ENCODE measurements around the gene FSIP1. TPM values are rescaled to one million over a fixed set of nuclear protein-coding genes. Genes with fewer than 3 reads are reported as not detected.

The FSIP1 gene
- total RNA-seq, 1 experiment from 2014 or later: 3.2 TPM

DNA sequence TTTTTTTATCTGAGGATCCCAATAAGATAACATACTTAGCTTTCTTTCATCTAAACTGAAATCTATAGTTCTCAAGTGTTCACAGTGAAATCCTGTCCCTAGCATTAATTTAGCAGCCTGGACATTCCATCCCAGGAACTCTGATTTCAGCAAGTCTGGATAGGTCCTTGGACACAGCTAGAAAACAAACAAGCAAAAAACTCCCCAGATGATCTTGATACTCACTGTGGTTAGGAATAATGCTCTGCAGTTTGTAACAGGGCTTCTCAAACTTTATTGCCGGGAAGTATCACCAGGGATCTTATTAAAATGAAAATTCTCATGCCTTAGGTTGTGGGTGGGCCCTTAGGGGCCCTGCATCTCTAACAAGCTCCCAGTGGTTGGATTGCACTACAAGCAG, 177.5 kb downstream of the FSIP1 start:
- POLR2A ChIA-PET: interaction anchor here (1.3 kb wide), 1 partner anchor 20 kb away, joined by 3 read pairs; no protein-coding TSS in a partner anchor
- CTCF ChIA-PET: interaction anchor here (0.6 to 1.2 kb wide), 3 partner anchors 13 to 219 kb away, joined by 3 to 4 read pairs (median 3); no protein-coding TSS in a partner anchor
- TF ChIP-seq, protein P1, sequence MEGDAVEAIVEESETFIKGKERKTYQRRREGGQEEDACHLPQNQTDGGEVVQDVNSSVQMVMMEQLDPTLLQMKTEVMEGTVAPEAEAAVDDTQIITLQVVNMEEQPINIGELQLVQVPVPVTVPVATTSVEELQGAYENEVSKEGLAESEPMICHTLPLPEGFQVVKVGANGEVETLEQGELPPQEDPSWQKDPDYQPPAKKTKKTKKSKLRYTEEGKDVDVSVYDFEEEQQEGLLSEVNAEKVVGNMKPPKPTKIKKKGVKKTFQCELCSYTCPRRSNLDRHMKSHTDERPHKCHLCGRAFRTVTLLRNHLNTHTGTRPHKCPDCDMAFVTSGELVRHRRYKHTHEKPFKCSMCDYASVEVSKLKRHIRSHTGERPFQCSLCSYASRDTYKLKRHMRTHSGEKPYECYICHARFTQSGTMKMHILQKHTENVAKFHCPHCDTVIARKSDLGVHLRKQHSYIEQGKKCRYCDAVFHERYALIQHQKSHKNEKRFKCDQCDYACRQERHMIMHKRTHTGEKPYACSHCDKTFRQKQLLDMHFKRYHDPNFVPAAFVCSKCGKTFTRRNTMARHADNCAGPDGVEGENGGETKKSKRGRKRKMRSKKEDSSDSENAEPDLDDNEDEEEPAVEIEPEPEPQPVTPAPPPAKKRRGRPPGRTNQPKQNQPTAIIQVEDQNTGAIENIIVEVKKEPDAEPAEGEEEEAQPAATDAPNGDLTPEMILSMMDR (IDR thresholded peaks at IDR 0.05; ENCODE audit: unreplicated experiment): no peak
- Mint-ChIP-seq H3K27ac (ENCODE audit: low read depth, unreplicated experiment) (no peak overlapping the region), H3K36me3 (ENCODE audit: insufficient read depth, unreplicated experiment) (peaks cover 8% of the 10 kb centered on the region), H3K4me1 (ENCODE audit: insufficient read depth, unreplicated experiment) (peaks cover 11% of the 10 kb centered on the region), H3K4me3 (ENCODE audit: unreplicated experiment) (no peak overlapping the region), H3K9me3 (ENCODE audit: unreplicated experiment) (no peaks in the 10 kb centered on the region), H3K27me3 (ENCODE audit: insufficient read depth, unreplicated experiment) (no peaks in the 10 kb centered on the region)
- intact Hi-C loops (cut with micrococcal nuclease): no loop called here
- no TSS peak for BruUV-seq (replicated peaks)
- no peak for DNase-seq (ENCODE audit: unreplicated experiment)

DNA sequence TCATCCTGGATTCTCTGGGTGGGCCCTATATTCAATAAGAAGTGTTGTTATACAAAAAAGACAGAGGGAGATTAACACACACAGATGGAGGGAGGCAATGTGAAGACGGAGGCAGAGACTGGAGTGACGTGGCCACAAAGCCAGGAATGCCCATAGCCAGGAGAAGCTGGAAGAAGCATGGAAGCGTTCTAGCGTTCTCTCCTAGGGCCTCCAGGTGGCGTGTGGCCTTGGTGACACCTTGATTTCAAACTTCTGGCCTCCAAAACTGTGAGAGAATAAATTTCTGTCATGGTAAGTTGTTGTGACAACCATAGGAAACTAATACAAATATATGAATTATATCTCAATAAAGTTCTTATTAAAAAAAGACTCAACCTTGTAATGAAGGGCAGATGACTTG, 180.5 kb downstream of the FSIP1 start:
- ChIA-PET POLR2A (no interaction called here), CTCF (interaction anchor here (0.6 to 1.0 kb wide), 2 partner anchors 15 to 84 kb away, joined by 3 read pairs; no protein-coding TSS in a partner anchor)
- intact Hi-C loops (cut with micrococcal nuclease): no loop called here
- no peak overlapping the region for H3K4me3 Mint-ChIP-seq (ENCODE audit: unreplicated experiment)
- peaks cover 17% of the 10 kb centered on the region for H3K4me1 Mint-ChIP-seq (ENCODE audit: insufficient read depth, unreplicated experiment)
- H3K27me3 Mint-ChIP-seq (ENCODE audit: insufficient read depth, unreplicated experiment): no peaks in the 10 kb centered on the region
- no peak overlapping the region for H3K27ac Mint-ChIP-seq (ENCODE audit: low read depth, unreplicated experiment)
- DNase-seq (ENCODE audit: unreplicated experiment): no peak
- H3K36me3 Mint-ChIP-seq (ENCODE audit: insufficient read depth, unreplicated experiment): peaks cover 15% of the 10 kb centered on the region
- TF ChIP-seq, protein P1 (IDR thresholded peaks at IDR 0.05; ENCODE audit: unreplicated experiment): no peak
- no TSS peak for BruUV-seq (replicated peaks)
- H3K9me3 Mint-ChIP-seq (ENCODE audit: unreplicated experiment): no peaks in the 10 kb centered on the region

DNA sequence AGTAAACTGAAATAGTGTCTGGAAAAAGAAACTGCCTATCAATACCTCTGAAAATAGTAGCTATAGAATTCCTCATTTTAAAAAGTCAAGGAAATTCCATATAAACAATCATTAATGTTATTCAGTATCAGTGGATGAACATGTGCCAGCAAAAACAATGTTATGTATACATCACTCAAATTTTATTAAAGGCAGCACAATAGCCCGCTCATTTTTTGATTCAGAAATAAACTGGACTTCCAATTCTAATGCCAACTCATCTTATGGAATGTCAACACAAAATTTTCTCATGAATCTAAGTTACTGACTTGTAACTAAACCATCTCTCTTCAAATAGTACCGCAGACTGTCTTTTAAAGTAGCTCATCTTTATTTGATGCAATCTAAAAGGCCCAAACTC, 182.8 kb downstream of the FSIP1 start:
- no TSS peak for BruUV-seq (replicated peaks)
- Mint-ChIP-seq H3K4me3 (ENCODE audit: unreplicated experiment) (no peak overlapping the region), H3K27ac (ENCODE audit: low read depth, unreplicated experiment) (peak overlapping the region; percentile 8), H3K4me1 (ENCODE audit: insufficient read depth, unreplicated experiment) (peaks cover 22% of the 10 kb centered on the region), H3K9me3 (ENCODE audit: unreplicated experiment) (no peaks in the 10 kb centered on the region), H3K27me3 (ENCODE audit: insufficient read depth, unreplicated experiment) (no peaks in the 10 kb centered on the region), H3K36me3 (ENCODE audit: insufficient read depth, unreplicated experiment) (peaks cover 36% of the 10 kb centered on the region)
- TF ChIP-seq, protein P1 (IDR thresholded peaks at IDR 0.05; ENCODE audit: unreplicated experiment): no peak
- CTCF ChIA-PET: interaction anchor here (0.7 to 2.9 kb wide), 4 partner anchors 12 to 900 kb away, joined by 3 to 8 read pairs (median 4); no protein-coding TSS in a partner anchor
- DNase-seq (ENCODE audit: unreplicated experiment): no peak
- intact Hi-C loops (cut with micrococcal nuclease): no loop called here
- POLR2A ChIA-PET: interaction anchor here (0.5 to 2.9 kb wide), 6 partner anchors 10 to 499 kb away, joined by 3 to 14 read pairs (median 3); no protein-coding TSS in a partner anchor

DNA sequence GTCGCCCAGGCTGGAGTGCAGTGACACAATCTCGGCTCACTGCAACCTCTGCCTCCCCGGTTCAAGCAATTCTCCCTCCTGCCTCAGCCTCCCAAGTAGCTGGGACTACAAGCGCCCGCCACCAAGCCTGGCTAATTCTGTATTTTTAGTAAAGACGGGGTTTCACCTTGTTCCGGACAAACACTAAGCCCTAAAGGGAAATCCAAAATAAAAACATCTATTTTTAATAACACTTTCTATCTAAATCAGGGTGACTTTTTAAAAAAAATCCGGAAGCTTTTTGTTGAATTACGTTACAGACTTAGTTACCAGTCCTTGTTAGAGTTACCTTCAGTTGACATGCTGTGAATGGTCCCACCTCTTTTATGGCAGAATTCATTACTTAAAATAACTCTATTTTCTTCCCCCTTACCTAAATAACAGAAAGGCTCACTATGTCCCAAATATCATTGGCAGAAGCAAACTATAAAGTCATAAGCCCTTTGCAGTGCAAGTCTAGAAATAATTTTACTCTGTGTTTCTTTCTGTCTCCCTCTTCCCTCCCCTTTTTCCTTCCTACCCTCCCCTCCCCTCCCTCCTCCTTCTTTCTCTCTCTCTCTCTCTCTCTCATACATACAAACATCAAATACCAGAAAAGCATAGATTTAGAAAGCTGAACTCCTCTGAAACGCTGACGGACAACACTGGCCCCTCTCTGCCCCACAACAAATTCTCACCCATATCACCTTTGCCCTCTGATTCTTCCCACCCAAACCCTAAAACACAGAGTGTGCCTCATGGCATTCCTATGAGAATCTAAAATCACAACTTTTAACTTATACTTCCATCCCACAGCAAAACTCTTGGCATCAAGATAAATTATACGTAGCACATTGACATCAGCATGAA, 183.4 kb downstream of the FSIP1 start:
- intact Hi-C loops (cut with micrococcal nuclease): no loop called here
- TF ChIP-seq, protein P1 (IDR thresholded peaks at IDR 0.05; ENCODE audit: unreplicated experiment): no peak
- no TSS peak for BruUV-seq (replicated peaks)
- Mint-ChIP-seq H3K9me3 (ENCODE audit: unreplicated experiment) (no peaks in the 10 kb centered on the region), H3K4me3 (ENCODE audit: unreplicated experiment) (no peak overlapping the region), H3K4me1 (ENCODE audit: insufficient read depth, unreplicated experiment) (peaks cover 17% of the 10 kb centered on the region), H3K27me3 (ENCODE audit: insufficient read depth, unreplicated experiment) (no peaks in the 10 kb centered on the region), H3K36me3 (ENCODE audit: insufficient read depth, unreplicated experiment) (peaks cover 43% of the 10 kb centered on the region), H3K27ac (ENCODE audit: low read depth, unreplicated experiment) (peak overlapping the region; percentile 8)
- CTCF ChIA-PET: interaction anchor here (0.6 to 2.9 kb wide), 8 partner anchors 16 to 899 kb away, joined by 3 to 8 read pairs (median 3); no protein-coding TSS in a partner anchor
- POLR2A ChIA-PET: interaction anchor here (0.5 to 2.9 kb wide), 16 partner anchors 9 to 499 kb away, joined by 3 to 14 read pairs (median 3); partner anchors contain the start of gene THBS1
- no peak for DNase-seq (ENCODE audit: unreplicated experiment)
